B cell (primary cell): ENCODE results near the gene PLA2G6. TPM values are rescaled to one million over a fixed set of nuclear protein-coding genes. Genes with fewer than 3 reads are reported as not detected.
A peak's percentile ranks its signal among the peaks of the same experiment; 100 is the strongest.

ENCODE experiments used
- ATAC-seq: fragments of 200-7000 bp; cut with Tn5 transposase; one replicate; pipeline ENCODE4 v1.10.0; 2021; ENCODE audit warnings: low read depth, mild to moderate bottlenecking, moderate number of reproducible peaks, moderate library complexity
- CTCF ChIA-PET: fragments of 350-600 bp; sonication (Branson Sonifier 250); formaldehyde crosslinking; loops from one replicate; lab custom pipeline; 2021; ENCODE audit warnings: antibody characterized with exemption, inconsistent platforms; lab: Charles Lee
- POLR2A ChIA-PET: fragments of 350-600 bp; sonication (Branson Sonifier 250); formaldehyde crosslinking; loops from one replicate; lab custom pipeline; 2021; ENCODE audit warnings: antibody characterized with exemption; lab: Charles Lee
- DNase-seq: peaks from one replicate; pipeline ENCODE4 v3.0.0; 2013
- H2AFZ ChIP-seq: 2 replicates; pipeline ENCODE4 v1.6.1; 2012; ENCODE audit warnings: mild to moderate bottlenecking, low read depth, low read length; ENCODE audit not compliant: insufficient read depth, poor library complexity, severe bottlenecking
- H3K27ac ChIP-seq, 2 donors: 1 replicate in 1 of 2; 2 replicates in 1 of 2; pipeline ENCODE4 v1.5.1; 2012 to 2013; ENCODE audit warnings: low read length in 2 of 2, mild to moderate bottlenecking in 2 of 2, moderate library complexity in 1 of 2
- H3K27me3 ChIP-seq, 4 experiments: fragments of 200-600 bp in 1 of 4; sonication (generic) in 1 of 4; replicated peaks in 1 of 4; 1 replicate in 2 of 4; 2 replicates in 2 of 4; pipeline versions ENCODE4 v1.6.1 to v1.7.0; 2013 to 2016; ENCODE audit warnings: low read length in 3 of 4, mild to moderate bottlenecking in 2 of 4, mixed read lengths in 1 of 4, moderate library complexity in 1 of 4; ENCODE audit not compliant: insufficient read depth in 4 of 4, control insufficient read depth in 3 of 4; ENCODE audit errors: control extremely low read depth in 1 of 4
- H3K36me3 ChIP-seq, 2 experiments: replicated peaks in 1 of 2; 1 replicate in 1 of 2; 2 replicates in 1 of 2; pipeline versions ENCODE4 v1.6.1 to v1.7.1; 2013; ENCODE audit warnings: low read length in 1 of 2; ENCODE audit not compliant: insufficient read depth in 2 of 2, control insufficient read depth in 1 of 2; ENCODE audit errors: control extremely low read depth in 1 of 2, extremely low read depth in 1 of 2
- H3K4me1 ChIP-seq, 2 donors: fragments of 200-600 bp in 1 of 2; sonication (generic) in 1 of 2; 1 replicate in 1 of 2; 2 replicates in 1 of 2; pipeline versions ENCODE4 v1.5.1 to v1.6.1; 2013 to 2017; ENCODE audit warnings: low read length in 2 of 2; ENCODE audit not compliant: control insufficient read depth in 2 of 2, insufficient read depth in 2 of 2
- H3K4me2 ChIP-seq: replicated peaks from 2 replicates; pipeline ENCODE3; 2012; ENCODE audit warnings: mild to moderate bottlenecking, low read depth, low read length; ENCODE audit not compliant: poor library complexity, severe bottlenecking
- H3K4me3 ChIP-seq, 5 experiments: fragments of 200-600 bp in 1 of 5; sonication (generic) in 1 of 5; 1 replicate in 3 of 5; 2 replicates in 2 of 5; pipeline versions ENCODE4 v1.5.1 to v1.7.0; 2011 to 2016; ENCODE audit warnings: low read length in 4 of 5, mild to moderate bottlenecking in 4 of 5, low read depth in 2 of 5, control low read depth in 1 of 5, moderate library complexity in 1 of 5; ENCODE audit not compliant: insufficient read depth in 1 of 5; ENCODE audit errors: control extremely low read depth in 1 of 5, extremely low read depth in 1 of 5
- H3K79me2 ChIP-seq: fragments of 200-600 bp; sonication (generic); one replicate; pipeline ENCODE4 v1.6.0; 2016; ENCODE audit warnings: low read length; ENCODE audit not compliant: control insufficient read depth, insufficient read depth
- H3K9ac ChIP-seq: fragments of 200-600 bp; sonication (generic); 2 replicates; pipeline ENCODE4 v1.6.1; 2017; ENCODE audit warnings: mild to moderate bottlenecking, low read length, moderate library complexity
- H3K9me3 ChIP-seq, 3 donors: one replicate each; pipeline versions ENCODE4 v1.6.1 to v1.7.1; 2013; ENCODE audit warnings: low read length in 2 of 3; ENCODE audit not compliant: control insufficient read depth in 2 of 3, insufficient read depth in 1 of 3; ENCODE audit errors: control extremely low read depth in 1 of 3
- H4K20me1 ChIP-seq: 2 replicates; pipeline ENCODE4 v1.6.0; 2012; ENCODE audit warnings: mild to moderate bottlenecking, low read length; ENCODE audit not compliant: insufficient read depth, control insufficient read depth, poor library complexity, severe bottlenecking
- H3K27ac Mint-ChIP-seq: one replicate; pipeline ENCODE4 v1.8.0; 2021; ENCODE audit warnings: mixed read lengths
- H3K27me3 Mint-ChIP-seq: one replicate; pipeline ENCODE4 v1.8.0; 2021; ENCODE audit warnings: mixed read lengths
- H3K4me1 Mint-ChIP-seq: one replicate; pipeline ENCODE4 v1.8.0; 2021; ENCODE audit warnings: mixed read lengths
- H3K4me3 Mint-ChIP-seq: one replicate; pipeline ENCODE4 v1.8.0; 2021; ENCODE audit warnings: mixed read lengths
- H3K9me3 Mint-ChIP-seq: one replicate; pipeline ENCODE4 v1.8.0; 2022; ENCODE audit warnings: mixed read lengths; ENCODE audit not compliant: insufficient read depth
- EZH2 ChIP-seq: IDR thresholded peaks from 2 replicates; pipeline ENCODE4 v1.6.1; 2012; ENCODE audit warnings: borderline replicate concordance, low read depth, mild to moderate bottlenecking, moderate library complexity, low read length; ENCODE audit not compliant: insufficient read depth, poor library complexity, severe bottlenecking
- WGBS: methylation state at CpG from one replicate; pipeline ENCODE4 v1.1.5; 2013; ENCODE audit warnings: missing lambda C conversion rate; ENCODE audit not compliant: insufficient coverage; 5-methylcytosine and 5-hydroxymethylcytosine counted together
- intact Hi-C: fragments of 100-400 bp; cut with micrococcal nuclease; formaldehyde crosslinking; loops from one replicate; pipeline ENCODE4 v1.10.0; 2022
- polyA plus RNA-seq: library from polyadenylated mRNA; depleted of rRNA; stranded (reverse); fragments of >200 nt; gene quantifications from 2 replicates; pipeline ENCODE4 v1.2.3, GENCODE V29; 2012
- total RNA-seq, 2 donors: library from RNA; stranded (reverse); fragments of 120-200 nt in 1 of 2; gene quantifications; 1 replicate in 1 of 2; 2 replicates in 1 of 2; pipeline versions ENCODE4 v1.2.3 to v1.2.4, GENCODE V29; 2013 to 2022
- TF ChIP-seq, protein P1 (sequence below): fragments of 200-600 bp; IDR thresholded peaks from one replicate; pipeline ENCODE4 v1.8.0; 2022; ENCODE audit warnings: antibody characterized with exemption, mild to moderate bottlenecking

PLA2G6 gene
- total and polyA plus RNA-seq, 2 donors (not counting 1 experiment from before 2014, with no cell fraction given): 125 to 148 TPM

GRCh38 chr22:38109371-38110001 lies 72.1 kb downstream of the PLA2G6 start:
- H3K36me3 ChIP-seq: no peaks in the 10 kb centered on the region
- H3K9me3 ChIP-seq: peaks cover 0 to 7% (median 0%) of the 10 kb centered on the region in 3 donors
- no peak overlapping the region for H3K4me3 Mint-ChIP-seq
- H3K4me1 Mint-ChIP-seq: peaks cover 2% of the 10 kb centered on the region
- no peak overlapping the region for H3K27ac ChIP-seq
- peak overlapping the region; percentile 50 for H3K27ac Mint-ChIP-seq
- H4K20me1 ChIP-seq: no peaks in the 10 kb centered on the region
- intact Hi-C loops: loop anchor here (5.0 kb wide), 1 partner anchor 93 kb away; the partner anchor contains the start of gene MAFF
- no peak overlapping the region for H2AFZ ChIP-seq
- H3K9me3 Mint-ChIP-seq: no peaks in the 10 kb centered on the region
- no peaks in the 10 kb centered on the region for H3K79me2 ChIP-seq
- H3K9ac ChIP-seq: no peak overlapping the region
- peaks cover 0 to under 1% of the 10 kb centered on the region in 2 donors for H3K4me1 ChIP-seq
- 94% methylated on average over 18 of the region's 22 CpGs for WGBS
- no peak overlapping the region for H3K4me3 ChIP-seq
- ATAC-seq (no peak), DNase-seq (peak; percentile 28)
- H3K27me3 Mint-ChIP-seq: no peaks in the 10 kb centered on the region
- no peak overlapping the region for H3K4me2 ChIP-seq
- CTCF ChIA-PET: no interaction called here
- no peak for TF ChIP-seq EZH2
- TF ChIP-seq, protein P1, sequence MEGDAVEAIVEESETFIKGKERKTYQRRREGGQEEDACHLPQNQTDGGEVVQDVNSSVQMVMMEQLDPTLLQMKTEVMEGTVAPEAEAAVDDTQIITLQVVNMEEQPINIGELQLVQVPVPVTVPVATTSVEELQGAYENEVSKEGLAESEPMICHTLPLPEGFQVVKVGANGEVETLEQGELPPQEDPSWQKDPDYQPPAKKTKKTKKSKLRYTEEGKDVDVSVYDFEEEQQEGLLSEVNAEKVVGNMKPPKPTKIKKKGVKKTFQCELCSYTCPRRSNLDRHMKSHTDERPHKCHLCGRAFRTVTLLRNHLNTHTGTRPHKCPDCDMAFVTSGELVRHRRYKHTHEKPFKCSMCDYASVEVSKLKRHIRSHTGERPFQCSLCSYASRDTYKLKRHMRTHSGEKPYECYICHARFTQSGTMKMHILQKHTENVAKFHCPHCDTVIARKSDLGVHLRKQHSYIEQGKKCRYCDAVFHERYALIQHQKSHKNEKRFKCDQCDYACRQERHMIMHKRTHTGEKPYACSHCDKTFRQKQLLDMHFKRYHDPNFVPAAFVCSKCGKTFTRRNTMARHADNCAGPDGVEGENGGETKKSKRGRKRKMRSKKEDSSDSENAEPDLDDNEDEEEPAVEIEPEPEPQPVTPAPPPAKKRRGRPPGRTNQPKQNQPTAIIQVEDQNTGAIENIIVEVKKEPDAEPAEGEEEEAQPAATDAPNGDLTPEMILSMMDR: no peak
- POLR2A ChIA-PET: no interaction called here
- no peaks in the 10 kb centered on the region for H3K27me3 ChIP-seq

GRCh38 chr22:38108561-38109319 lies 72.9 kb downstream of the PLA2G6 start:
- H3K36me3 ChIP-seq: no peaks in the 10 kb centered on the region
- H3K27ac ChIP-seq: no peak overlapping the region
- no peak overlapping the region for H3K9ac ChIP-seq
- CTCF ChIA-PET: no interaction called here
- no peak for ATAC-seq
- H3K4me1 ChIP-seq: no peaks in the 10 kb centered on the region
- WGBS: 96% methylated on average over 14 of the region's 15 CpGs
- TF ChIP-seq, protein P1: no peak
- TF ChIP-seq EZH2: no peak
- no peaks in the 10 kb centered on the region for H3K27me3 Mint-ChIP-seq
- no peaks in the 10 kb centered on the region for H3K9me3 Mint-ChIP-seq
- no peak overlapping the region for H3K4me2 ChIP-seq
- no peak overlapping the region for H3K27ac Mint-ChIP-seq
- intact Hi-C loops: no loop called here
- no peaks in the 10 kb centered on the region for H4K20me1 ChIP-seq
- H3K4me1 Mint-ChIP-seq: no peaks in the 10 kb centered on the region
- H3K4me3 ChIP-seq: no peak overlapping the region
- no peak for DNase-seq
- no peak overlapping the region for H3K4me3 Mint-ChIP-seq
- H3K79me2 ChIP-seq: no peaks in the 10 kb centered on the region
- peaks cover 0 to 7% (median 0%) of the 10 kb centered on the region in 3 donors for H3K9me3 ChIP-seq
- no peak overlapping the region for H2AFZ ChIP-seq
- POLR2A ChIA-PET: no interaction called here
- no peaks in the 10 kb centered on the region for H3K27me3 ChIP-seq
